ENCODE measurements around the gene COPS2. TPM values are rescaled to one million over a fixed set of nuclear protein-coding genes. Genes with fewer than 3 reads are reported as not detected.

Gene COPS2
- total RNA-seq, 4 donors from 2014 or later = 37.2 to 59.5 (median 47.0) TPM

GRCh38 chr15:49103002-49103401 lies 52.4 kb downstream of the COPS2 start:
- no peaks in the 10 kb centered on the region for H3K4me1 ChIP-seq
- TF ChIP-seq POLR2A (IDR thresholded peaks at IDR 0.05) = no peak
- no peak for TF ChIP-seq CTCF (IDR thresholded peaks at IDR 0.05)
- no peak overlapping the region for H3K4me3 ChIP-seq
- WGBS, 2 donors = 73 to 86% methylated on average over 2 of the region's 2 CpGs
- H3K9me3 ChIP-seq = no peaks in the 10 kb centered on the region
- intact Hi-C loops (cut with DNase I) = no loop called here
- no peak overlapping the region for H3K27ac ChIP-seq
- DNase-seq = no peak
- H3K36me3 ChIP-seq = peaks cover 0 to 47% (median 6%) of the 10 kb centered on the region in 3 donors
- H3K27me3 ChIP-seq = no peaks in the 10 kb centered on the region

GRCh38 chr15:49101536-49101935 lies 53.9 kb downstream of the COPS2 start:
- 68 to 89% methylated on average over 2 of the region's 2 CpGs for WGBS, 2 donors

GRCh38 chr15:49096090-49096750 lies 59.2 kb downstream of the COPS2 start:
- TF ChIP-seq CTCF (IDR thresholded peaks at IDR 0.05) (no peak), POLR2A (IDR thresholded peaks at IDR 0.05) (no peak)
- Histone ChIP-seq H3K4me3 (no peak overlapping the region), H3K9me3 (no peaks in the 10 kb centered on the region), H3K4me1 (no peaks in the 10 kb centered on the region), H3K27me3 (no peaks in the 10 kb centered on the region), H3K27ac (no peak overlapping the region), H3K36me3 (peaks cover 0 to 13% (median 0%) of the 10 kb centered on the region in 3 donors)
- intact Hi-C loops (cut with DNase I) = no loop called here
- no peak for DNase-seq

More at GRCh38 chr15:49101536-49101935, 53.9 kb downstream of the COPS2 start:
- Histone ChIP-seq H3K4me3 (no peak overlapping the region), H3K27me3 (no peaks in the 10 kb centered on the region), H3K36me3 (peaks cover 0 to 47% (median 6%) of the 10 kb centered on the region in 3 donors), H3K9me3 (no peaks in the 10 kb centered on the region), H3K27ac (no peak overlapping the region), H3K4me1 (no peaks in the 10 kb centered on the region)
- TF ChIP-seq POLR2A (IDR thresholded peaks at IDR 0.05) (no peak), CTCF (IDR thresholded peaks at IDR 0.05) (no peak)
- intact Hi-C loops (cut with DNase I) = no loop called here
- DNase-seq = no peak

GRCh38 chr15:49094923-49095322 lies 60.5 kb downstream of the COPS2 start:
- intact Hi-C loops (cut with DNase I) = no loop called here
- no peaks in the 10 kb centered on the region for H3K9me3 ChIP-seq
- 50 to 67% methylated on average over 1 of the region's 1 CpG for WGBS, 2 donors
- DNase-seq = no peak
- H3K27ac ChIP-seq = no peak overlapping the region
- H3K4me1 ChIP-seq = no peaks in the 10 kb centered on the region
- TF ChIP-seq CTCF (IDR thresholded peaks at IDR 0.05) (no peak), POLR2A (IDR thresholded peaks at IDR 0.05) (no peak)
- peaks cover 0 to under 1% (median 0%) of the 10 kb centered on the region in 3 donors for H3K36me3 ChIP-seq
- H3K27me3 ChIP-seq = no peaks in the 10 kb centered on the region
- no peak overlapping the region for H3K4me3 ChIP-seq

GRCh38 chr15:49093252-49094105 lies 61.9 kb downstream of the COPS2 start:
- Histone ChIP-seq H3K4me1 (no peaks in the 10 kb centered on the region), H3K36me3 (no peaks in the 10 kb centered on the region), H3K27ac (no peak overlapping the region), H3K9me3 (no peaks in the 10 kb centered on the region), H3K4me3 (no peak overlapping the region), H3K27me3 (no peaks in the 10 kb centered on the region)
- intact Hi-C loops (cut with DNase I) = no loop called here
- no peak for DNase-seq
- 86 to 94% methylated on average over 3 to 4 of the region's 4 CpGs for WGBS, 2 donors
- TF ChIP-seq CTCF (IDR thresholded peaks at IDR 0.05) (no peak), POLR2A (IDR thresholded peaks at IDR 0.05) (no peak)

All from esophagus squamous epithelium (tissue), 5 donors.